Measurements from ENCODE around the gene ZFYVE9.

DNA sequence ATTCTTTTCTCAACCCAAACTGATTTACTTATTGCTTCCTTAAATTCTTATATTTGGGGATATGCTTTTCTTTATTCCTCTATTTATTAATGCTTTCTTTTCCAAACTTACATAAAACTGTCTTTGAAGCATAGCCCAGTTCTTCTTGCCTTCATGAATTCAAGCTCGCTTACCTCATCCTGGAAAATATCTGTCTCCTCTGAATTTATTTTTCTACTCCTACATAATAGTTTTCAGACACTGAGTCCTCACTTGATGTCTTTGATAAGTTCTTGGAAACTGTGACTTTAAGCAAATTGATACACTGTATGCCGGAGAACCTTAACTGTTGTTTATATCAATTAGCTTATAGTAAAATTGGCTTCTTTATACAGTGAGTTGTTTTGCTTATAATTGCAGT is 93.8 kb downstream of the ZFYVE9 start:
- TF ChIP-seq, protein P1, sequence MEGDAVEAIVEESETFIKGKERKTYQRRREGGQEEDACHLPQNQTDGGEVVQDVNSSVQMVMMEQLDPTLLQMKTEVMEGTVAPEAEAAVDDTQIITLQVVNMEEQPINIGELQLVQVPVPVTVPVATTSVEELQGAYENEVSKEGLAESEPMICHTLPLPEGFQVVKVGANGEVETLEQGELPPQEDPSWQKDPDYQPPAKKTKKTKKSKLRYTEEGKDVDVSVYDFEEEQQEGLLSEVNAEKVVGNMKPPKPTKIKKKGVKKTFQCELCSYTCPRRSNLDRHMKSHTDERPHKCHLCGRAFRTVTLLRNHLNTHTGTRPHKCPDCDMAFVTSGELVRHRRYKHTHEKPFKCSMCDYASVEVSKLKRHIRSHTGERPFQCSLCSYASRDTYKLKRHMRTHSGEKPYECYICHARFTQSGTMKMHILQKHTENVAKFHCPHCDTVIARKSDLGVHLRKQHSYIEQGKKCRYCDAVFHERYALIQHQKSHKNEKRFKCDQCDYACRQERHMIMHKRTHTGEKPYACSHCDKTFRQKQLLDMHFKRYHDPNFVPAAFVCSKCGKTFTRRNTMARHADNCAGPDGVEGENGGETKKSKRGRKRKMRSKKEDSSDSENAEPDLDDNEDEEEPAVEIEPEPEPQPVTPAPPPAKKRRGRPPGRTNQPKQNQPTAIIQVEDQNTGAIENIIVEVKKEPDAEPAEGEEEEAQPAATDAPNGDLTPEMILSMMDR (IDR thresholded peaks at IDR 0.05; ENCODE audit: poor library complexity, severe bottlenecking): no peak
- no peak for TF ChIP-seq EZH2 (IDR thresholded peaks at IDR 0.05; ENCODE audit: borderline replicate concordance, insufficient read depth, low read length, poor library complexity, severe bottlenecking)
- TF ChIP-seq RAD21 (conservative IDR thresholded peaks at IDR 0.05): no peak
- TF ChIP-seq POLR2AphosphoS5 (IDR thresholded peaks at IDR 0.05): no peak
- no peak for TF ChIP-seq SMC3 (conservative IDR thresholded peaks at IDR 0.05; ENCODE audit: poor library complexity)
